Measurements from ENCODE around the gene ZNF14.
"Not testable (repeated sequence)": the region's sequence is repeated elsewhere in the genome, so short reads cannot be mapped to it uniquely, and the experiment has no call there.

Gene ZNF14

DNA sequence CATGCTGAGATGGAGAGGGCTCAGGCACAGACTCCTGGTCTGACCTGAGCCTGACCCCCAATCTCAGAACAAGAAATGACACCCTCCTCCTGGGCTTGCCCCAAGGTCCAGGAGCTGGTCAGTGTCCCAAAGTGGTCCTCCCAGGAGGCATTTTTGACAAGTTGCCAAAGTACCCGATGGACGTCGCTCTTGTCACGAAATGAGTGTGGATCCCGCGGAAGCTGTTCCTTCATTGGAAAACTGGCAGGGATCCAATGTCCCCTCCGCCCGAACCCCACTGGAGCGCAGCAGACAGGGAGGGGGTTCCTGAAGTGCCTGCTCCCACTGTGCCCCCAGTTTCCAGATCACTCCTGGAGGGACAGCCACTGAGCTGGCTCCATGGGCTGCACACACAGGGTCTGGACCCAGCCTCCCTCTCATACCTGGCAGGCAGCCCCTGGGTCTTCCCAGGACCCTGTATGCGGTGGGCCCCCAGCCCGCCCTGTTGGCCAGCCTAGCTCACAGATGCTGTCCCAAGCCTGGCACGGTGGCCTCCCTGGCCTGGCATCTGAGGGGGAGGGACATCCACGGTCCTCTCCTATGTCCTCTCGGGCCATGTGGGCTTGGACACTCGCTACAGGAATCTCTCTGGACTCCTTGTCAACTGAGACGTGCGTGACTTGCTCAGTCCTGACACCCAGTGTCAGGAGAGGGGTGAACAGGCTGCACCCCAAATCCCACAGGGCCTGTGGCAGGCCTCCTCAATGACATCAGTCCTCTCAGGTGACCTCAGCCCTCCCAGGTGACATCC lies 12.8 kb upstream of the ZNF14 start:
- DNase-seq (ENCODE audit: low read depth, low spot score): no peak
- TF ChIP-seq, protein P1, sequence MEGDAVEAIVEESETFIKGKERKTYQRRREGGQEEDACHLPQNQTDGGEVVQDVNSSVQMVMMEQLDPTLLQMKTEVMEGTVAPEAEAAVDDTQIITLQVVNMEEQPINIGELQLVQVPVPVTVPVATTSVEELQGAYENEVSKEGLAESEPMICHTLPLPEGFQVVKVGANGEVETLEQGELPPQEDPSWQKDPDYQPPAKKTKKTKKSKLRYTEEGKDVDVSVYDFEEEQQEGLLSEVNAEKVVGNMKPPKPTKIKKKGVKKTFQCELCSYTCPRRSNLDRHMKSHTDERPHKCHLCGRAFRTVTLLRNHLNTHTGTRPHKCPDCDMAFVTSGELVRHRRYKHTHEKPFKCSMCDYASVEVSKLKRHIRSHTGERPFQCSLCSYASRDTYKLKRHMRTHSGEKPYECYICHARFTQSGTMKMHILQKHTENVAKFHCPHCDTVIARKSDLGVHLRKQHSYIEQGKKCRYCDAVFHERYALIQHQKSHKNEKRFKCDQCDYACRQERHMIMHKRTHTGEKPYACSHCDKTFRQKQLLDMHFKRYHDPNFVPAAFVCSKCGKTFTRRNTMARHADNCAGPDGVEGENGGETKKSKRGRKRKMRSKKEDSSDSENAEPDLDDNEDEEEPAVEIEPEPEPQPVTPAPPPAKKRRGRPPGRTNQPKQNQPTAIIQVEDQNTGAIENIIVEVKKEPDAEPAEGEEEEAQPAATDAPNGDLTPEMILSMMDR (IDR thresholded peaks at IDR 0.05; ENCODE audit: low read depth, low read length): no peak
- H3K4me3 ChIP-seq (ENCODE audit: low read depth, low read length): no peak overlapping the region
- in situ Hi-C loops (cut with HindIII; ENCODE audit: low sequenced_read_pairs): no loop called here

DNA sequence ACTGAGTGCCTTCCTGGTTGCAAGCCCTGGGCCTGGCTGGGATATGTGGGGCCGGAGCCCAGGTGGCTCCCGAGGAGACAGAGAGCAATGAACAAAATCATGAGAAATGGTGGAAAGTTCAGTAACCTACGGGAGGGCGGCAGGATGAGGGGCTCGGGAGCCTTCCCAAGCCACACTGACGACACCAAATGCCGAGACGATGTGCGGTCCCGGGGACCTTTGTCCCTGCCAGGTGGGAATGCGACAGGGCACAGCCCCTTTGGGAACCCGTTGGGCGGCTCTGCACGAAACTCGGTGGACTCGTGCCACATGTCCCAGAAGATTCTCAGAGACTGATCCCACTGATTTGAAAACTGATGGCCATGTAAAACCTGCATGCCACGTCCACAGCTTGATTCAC lies 11.7 kb upstream of the ZNF14 start:
- in situ Hi-C loops (cut with HindIII; ENCODE audit: low sequenced_read_pairs): no loop called here
- TF ChIP-seq, protein P1 (IDR thresholded peaks at IDR 0.05; ENCODE audit: low read depth, low read length): no peak

DNA sequence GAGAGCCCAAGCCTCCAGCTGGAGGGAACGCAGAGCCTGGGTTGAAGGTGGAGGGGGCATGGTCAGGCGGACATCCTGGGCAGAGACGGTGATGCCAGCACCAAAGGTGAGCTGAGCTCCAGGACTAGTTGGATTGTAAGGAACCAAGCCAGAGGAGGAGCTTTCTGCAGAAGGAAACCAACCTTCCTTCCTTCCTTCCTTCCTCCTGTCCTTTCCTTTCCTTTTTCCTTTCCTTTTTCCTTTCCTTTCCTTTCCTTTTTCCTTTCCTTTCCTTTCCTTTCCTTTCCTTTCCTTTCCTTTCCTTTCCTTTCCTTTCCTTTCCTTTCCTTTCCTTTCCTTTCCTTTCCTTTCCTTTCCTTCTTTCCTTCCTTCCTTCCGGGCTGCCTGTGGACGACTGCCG lies 11.0 kb upstream of the ZNF14 start:
- in situ Hi-C loops (cut with HindIII; ENCODE audit: low sequenced_read_pairs); DNase-seq (ENCODE audit: low read depth, low spot score); H3K4me3 ChIP-seq (ENCODE audit: low read depth, low read length): not testable (repeated sequence)

More for the DNA sequence above, 11.7 kb upstream of the ZNF14 start:
- DNase-seq (ENCODE audit: low read depth, low spot score): no peak
- H3K4me3 ChIP-seq (ENCODE audit: low read depth, low read length): no peak overlapping the region

DNA sequence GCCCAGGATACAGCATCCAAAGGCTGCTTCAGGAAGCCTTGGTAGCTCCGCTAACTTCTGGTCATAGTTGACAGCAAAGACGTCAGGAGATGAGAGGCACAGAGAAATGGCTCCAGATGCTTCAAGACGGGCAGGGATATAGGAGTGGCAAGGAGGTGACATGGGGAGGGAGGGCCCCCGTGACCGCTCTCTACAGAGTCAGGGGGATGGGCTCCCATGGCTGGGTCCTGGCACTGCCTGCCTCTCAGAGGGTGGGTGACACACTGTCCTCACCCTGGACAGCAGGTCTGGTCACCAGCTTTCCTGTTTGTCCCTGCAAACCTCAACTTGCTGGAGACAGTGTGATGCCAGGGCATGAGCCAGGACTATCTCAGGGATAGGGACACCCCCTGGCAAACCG lies 10.3 kb upstream of the ZNF14 start:
- in situ Hi-C loops (cut with HindIII; ENCODE audit: low sequenced_read_pairs): no loop called here
- no peak overlapping the region for H3K4me3 ChIP-seq (ENCODE audit: low read depth, low read length)
- TF ChIP-seq, protein P1 (IDR thresholded peaks at IDR 0.05; ENCODE audit: low read depth, low read length): no peak
- DNase-seq (ENCODE audit: low read depth, low spot score): no peak

DNA sequence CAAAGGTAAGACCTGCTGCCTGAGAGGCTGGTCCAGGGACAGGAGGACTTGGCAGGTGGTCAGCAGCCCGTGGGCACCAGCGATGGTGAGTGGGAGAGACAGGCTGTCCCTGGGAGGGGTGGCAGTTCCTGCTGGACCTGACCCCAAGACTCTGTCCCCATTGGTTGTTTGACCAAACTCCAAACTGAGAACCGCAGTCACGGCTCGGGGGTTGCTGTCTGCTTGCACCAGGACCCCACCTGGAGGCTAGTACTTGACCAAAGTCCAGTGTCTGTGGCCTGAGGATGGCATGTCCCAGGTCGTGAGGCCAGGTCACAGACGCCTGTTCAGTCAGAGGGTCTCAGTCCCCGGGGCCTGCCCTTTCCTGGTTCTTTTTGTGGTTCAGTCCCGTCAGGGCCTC lies 9.9 kb upstream of the ZNF14 start:
- H3K4me3 ChIP-seq (ENCODE audit: low read depth, low read length): no peak overlapping the region
- in situ Hi-C loops (cut with HindIII; ENCODE audit: low sequenced_read_pairs): no loop called here
- DNase-seq (ENCODE audit: low read depth, low spot score): no peak
- TF ChIP-seq, protein P1 (IDR thresholded peaks at IDR 0.05; ENCODE audit: low read depth, low read length): no peak

DNA sequence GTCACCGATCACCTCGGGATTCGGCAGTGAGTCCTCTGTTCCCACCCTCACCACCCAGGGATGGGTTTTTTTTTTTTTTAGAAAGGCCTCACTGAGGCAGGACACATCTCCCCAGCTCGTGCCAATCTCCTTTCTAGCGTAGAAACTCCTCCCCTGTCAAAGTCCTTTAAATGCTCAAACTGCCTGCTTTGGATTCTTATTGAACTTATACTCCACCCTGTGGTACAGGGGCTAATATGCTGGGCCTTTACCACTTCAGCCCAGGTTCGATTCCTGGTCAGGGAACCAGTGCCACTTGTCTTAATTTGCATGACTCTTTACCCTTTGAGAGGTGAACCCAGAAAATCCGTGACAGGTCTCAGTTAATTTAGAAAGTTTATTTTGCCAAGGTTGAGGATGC lies 8.3 kb upstream of the ZNF14 start:
- in situ Hi-C loops (cut with HindIII; ENCODE audit: low sequenced_read_pairs): no loop called here

DNA sequence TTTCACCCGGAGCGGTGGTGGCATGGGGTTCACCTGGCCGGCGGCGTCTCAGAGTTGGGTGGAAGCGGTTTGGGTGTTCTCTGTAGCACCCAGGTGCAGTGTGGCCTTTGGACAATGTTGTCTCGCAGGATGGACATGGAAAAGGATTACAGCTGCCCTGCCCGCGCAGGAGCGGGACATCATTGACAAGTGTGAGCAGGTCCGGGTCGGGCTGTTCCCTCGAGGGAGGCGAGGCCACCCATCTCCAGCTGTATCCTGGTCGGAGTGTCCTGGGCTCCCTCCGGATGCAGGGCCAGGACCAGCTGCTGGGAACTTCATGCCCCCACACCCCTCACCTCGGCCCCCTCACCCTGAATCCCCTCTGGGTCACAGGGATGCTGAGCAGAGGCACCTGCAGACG lies 7.8 kb upstream of the ZNF14 start:
- DNase-seq (ENCODE audit: low read depth, low spot score): no peak
- no peak overlapping the region for H3K4me3 ChIP-seq (ENCODE audit: low read depth, low read length)
- in situ Hi-C loops (cut with HindIII; ENCODE audit: low sequenced_read_pairs): no loop called here
- TF ChIP-seq, protein P1 (IDR thresholded peaks at IDR 0.05; ENCODE audit: low read depth, low read length): no peak

More for the DNA sequence above, 8.3 kb upstream of the ZNF14 start:
- no peak overlapping the region for H3K4me3 ChIP-seq (ENCODE audit: low read depth, low read length)
- TF ChIP-seq, protein P1 (IDR thresholded peaks at IDR 0.05; ENCODE audit: low read depth, low read length): no peak
- no peak for DNase-seq (ENCODE audit: low read depth, low spot score)

Data from astrocyte of the spinal cord (primary cell).